HCT116 (cell line): ENCODE results near the gene C5orf58.

Experiments
- POLR2A ChIP-seq: IDR thresholded peaks from 2 replicates; pipeline ENCODE4 v1.7.0; 2011; ENCODE audit warnings: borderline replicate concordance; ENCODE audit not compliant: insufficient read depth, insufficient read length; ENCODE audit errors: extremely low read depth
- POLR2AphosphoS5 ChIP-seq: IDR thresholded peaks from 2 replicates; pipeline ENCODE4 v1.6.1; 2011; ENCODE audit warnings: mild to moderate bottlenecking, low read depth, low read length, moderate library complexity
- RAD21 ChIP-seq: IDR thresholded peaks from 2 replicates; pipeline ENCODE4 v1.6.1; 2012; ENCODE audit warnings: low read depth, mild to moderate bottlenecking
- SIN3A ChIP-seq: IDR thresholded peaks from 2 replicates; pipeline ENCODE4 v1.6.1; 2012; ENCODE audit warnings: low read depth
- SP1 ChIP-seq: IDR thresholded peaks from 2 replicates; pipeline ENCODE4 v1.6.1; 2012; ENCODE audit warnings: low read depth
- TCF7L2 ChIP-seq: IDR thresholded peaks from 2 replicates; pipeline ENCODE4 v1.7.0; 2011; ENCODE audit warnings: borderline replicate concordance, inconsistent platforms; ENCODE audit not compliant: insufficient read depth, insufficient read length; ENCODE audit errors: extremely low read depth
- ZNF274 ChIP-seq: fragments of 200-500 bp; sonication (Bioruptor generic); IDR thresholded peaks from 2 replicates; pipeline ENCODE4 v1.6.1; 2014; ENCODE audit warnings: mild to moderate bottlenecking, low read depth, low read length, inconsistent platforms
- TF ChIP-seq, protein P1 (sequence below), 3 experiments: fragments of 200-600 bp in 1 of 3; sonication (generic) in 1 of 3; IDR thresholded peaks in 2 of 3; conservative IDR thresholded peaks in 1 of 3; 2 replicates each; pipeline ENCODE4 v1.5.1; 2012 to 2017; ENCODE audit warnings: low read depth in 2 of 3, low read length in 2 of 3, antibody characterized with exemption in 1 of 3, borderline replicate concordance in 1 of 3, control low read depth in 1 of 3, mild to moderate bottlenecking in 1 of 3, mixed read lengths in 1 of 3, mixed run types in 1 of 3, moderate library complexity in 1 of 3; ENCODE audit not compliant: insufficient read depth in 1 of 3

DNA sequence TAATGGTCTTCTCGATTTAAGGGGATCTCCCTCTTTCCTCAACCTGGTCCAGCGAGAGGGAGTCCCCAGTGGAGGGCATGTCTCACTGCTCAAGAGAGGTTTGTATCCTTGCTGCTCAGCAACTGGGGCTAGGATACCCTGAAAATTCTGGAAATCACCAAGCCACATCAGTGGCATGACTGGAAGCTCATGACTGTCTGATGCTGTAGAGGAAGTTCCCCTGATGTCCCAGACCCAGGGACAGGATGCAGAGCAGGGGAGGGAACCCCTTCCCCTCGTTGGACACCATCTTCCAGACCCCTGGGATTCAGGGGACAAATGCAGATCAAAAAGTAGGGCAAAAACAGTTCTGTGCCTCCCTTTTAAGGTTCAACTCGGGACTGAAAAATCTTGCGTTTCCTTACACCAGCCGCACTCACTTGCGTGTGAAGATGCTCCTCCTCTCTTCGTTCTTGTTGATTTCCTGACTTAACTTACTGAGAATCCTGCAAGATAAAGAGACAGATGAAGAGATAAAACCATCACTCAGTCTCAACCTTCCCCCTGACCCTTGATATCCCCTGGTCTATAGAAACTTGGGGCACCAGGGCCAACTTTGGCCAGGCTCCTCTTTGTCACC, 42.7 kb downstream of the C5orf58 start:
- TF ChIP-seq, protein P1, sequence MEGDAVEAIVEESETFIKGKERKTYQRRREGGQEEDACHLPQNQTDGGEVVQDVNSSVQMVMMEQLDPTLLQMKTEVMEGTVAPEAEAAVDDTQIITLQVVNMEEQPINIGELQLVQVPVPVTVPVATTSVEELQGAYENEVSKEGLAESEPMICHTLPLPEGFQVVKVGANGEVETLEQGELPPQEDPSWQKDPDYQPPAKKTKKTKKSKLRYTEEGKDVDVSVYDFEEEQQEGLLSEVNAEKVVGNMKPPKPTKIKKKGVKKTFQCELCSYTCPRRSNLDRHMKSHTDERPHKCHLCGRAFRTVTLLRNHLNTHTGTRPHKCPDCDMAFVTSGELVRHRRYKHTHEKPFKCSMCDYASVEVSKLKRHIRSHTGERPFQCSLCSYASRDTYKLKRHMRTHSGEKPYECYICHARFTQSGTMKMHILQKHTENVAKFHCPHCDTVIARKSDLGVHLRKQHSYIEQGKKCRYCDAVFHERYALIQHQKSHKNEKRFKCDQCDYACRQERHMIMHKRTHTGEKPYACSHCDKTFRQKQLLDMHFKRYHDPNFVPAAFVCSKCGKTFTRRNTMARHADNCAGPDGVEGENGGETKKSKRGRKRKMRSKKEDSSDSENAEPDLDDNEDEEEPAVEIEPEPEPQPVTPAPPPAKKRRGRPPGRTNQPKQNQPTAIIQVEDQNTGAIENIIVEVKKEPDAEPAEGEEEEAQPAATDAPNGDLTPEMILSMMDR (IDR thresholded peaks at IDR 0.05 in 2 of 3, conservative IDR thresholded peaks at IDR 0.05 in 1 of 3; ENCODE audit: borderline replicate concordance in 1 of 3, insufficient read depth in 1 of 3, low read depth in 2 of 3, low read length in 2 of 3), result no peak
- TF ChIP-seq POLR2AphosphoS5 (no peak), SP1 (no peak), ZNF274 (no peak), SIN3A (no peak), POLR2A (no peak), RAD21 (no peak), TCF7L2 (no peak)
